ENCODE results near the gene COPS8. TPM values are rescaled to one million over a fixed set of nuclear protein-coding genes. Genes with fewer than 3 reads are reported as not detected.

Gene COPS8
- total and polyA plus RNA-seq, 2 donors (not counting 3 experiments of a cell fraction or from before 2014, with no cell fraction given): 73.6 to 80.7 TPM

DNA sequence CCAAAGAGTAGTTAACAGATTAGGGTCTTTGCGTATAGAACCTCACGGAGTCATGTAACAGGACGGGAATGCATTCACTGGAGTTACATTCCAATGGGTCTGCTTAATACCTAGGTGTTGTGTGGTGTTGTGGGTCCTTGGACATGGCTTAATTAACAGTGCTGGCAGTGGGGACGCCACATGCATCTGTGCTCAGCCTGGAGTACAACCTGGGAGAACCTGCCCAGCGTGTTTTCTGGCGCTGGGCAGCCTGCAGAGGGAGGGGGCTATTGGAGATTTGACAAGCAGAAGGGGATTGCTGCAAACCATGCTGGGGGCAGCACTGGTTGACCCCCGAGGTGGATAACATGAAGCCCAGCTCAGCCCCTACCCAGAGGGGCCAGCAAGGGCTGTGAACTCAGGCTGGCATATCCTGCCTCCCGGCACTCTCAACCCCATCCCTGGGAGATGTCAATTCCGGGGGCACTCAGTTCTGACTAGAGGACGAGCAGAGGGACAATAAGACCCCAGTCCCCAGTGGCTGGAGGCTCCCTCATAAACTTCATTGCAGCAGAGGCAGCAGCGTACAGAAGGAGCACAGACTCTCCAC is 29.3 kb upstream of the COPS8 start:
- no peak overlapping the region for H3K4me2 ChIP-seq (ENCODE audit: insufficient read depth, low read length)
- CTCF ChIA-PET: interaction anchor here (1.2 to 1.6 kb wide), 2 partner anchors 21 to 487 kb away, joined by 3 to 6 read pairs; partner anchors contain the start of gene ACKR3
- no peaks in the 10 kb centered on the region for H3K79me2 ChIP-seq (ENCODE audit: control insufficient read depth, insufficient read depth, low read length)
- peaks cover 7% of the 10 kb centered on the region for H3K4me1 ChIP-seq (ENCODE audit: control insufficient read depth, extremely low read depth, insufficient read depth, low read length)
- TF ChIP-seq POLR2AphosphoS5 (IDR thresholded peaks at IDR 0.05; ENCODE audit: insufficient read depth, low read depth, low read length): no peak
- TF ChIP-seq JUN (IDR thresholded peaks at IDR 0.05; ENCODE audit: borderline replicate concordance, insufficient read depth, insufficient read length, low read depth): no peak
- TF ChIP-seq EZH2 (IDR thresholded peaks at IDR 0.05; ENCODE audit: borderline replicate concordance, low read depth, low read length, severe bottlenecking): no peak
- no peak for TF ChIP-seq MYC (IDR thresholded peaks at IDR 0.05; ENCODE audit: low read depth, low read length)
- TF ChIP-seq, protein P1, sequence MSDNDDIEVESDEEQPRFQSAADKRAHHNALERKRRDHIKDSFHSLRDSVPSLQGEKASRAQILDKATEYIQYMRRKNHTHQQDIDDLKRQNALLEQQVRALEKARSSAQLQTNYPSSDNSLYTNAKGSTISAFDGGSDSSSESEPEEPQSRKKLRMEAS (IDR thresholded peaks at IDR 0.05; ENCODE audit: insufficient read depth, insufficient read length): no peak
- TF ChIP-seq, protein P2, sequence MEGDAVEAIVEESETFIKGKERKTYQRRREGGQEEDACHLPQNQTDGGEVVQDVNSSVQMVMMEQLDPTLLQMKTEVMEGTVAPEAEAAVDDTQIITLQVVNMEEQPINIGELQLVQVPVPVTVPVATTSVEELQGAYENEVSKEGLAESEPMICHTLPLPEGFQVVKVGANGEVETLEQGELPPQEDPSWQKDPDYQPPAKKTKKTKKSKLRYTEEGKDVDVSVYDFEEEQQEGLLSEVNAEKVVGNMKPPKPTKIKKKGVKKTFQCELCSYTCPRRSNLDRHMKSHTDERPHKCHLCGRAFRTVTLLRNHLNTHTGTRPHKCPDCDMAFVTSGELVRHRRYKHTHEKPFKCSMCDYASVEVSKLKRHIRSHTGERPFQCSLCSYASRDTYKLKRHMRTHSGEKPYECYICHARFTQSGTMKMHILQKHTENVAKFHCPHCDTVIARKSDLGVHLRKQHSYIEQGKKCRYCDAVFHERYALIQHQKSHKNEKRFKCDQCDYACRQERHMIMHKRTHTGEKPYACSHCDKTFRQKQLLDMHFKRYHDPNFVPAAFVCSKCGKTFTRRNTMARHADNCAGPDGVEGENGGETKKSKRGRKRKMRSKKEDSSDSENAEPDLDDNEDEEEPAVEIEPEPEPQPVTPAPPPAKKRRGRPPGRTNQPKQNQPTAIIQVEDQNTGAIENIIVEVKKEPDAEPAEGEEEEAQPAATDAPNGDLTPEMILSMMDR (IDR thresholded peaks at IDR 0.05; ENCODE audit: extremely low read depth in 1 of 2, insufficient read depth in 1 of 2, low read depth in 1 of 2, low read length in 2 of 2): no peak
- TF ChIP-seq GATA2 (IDR thresholded peaks at IDR 0.05; ENCODE audit: insufficient read depth, insufficient read length, low read depth, low read length): no peak
- TF ChIP-seq FOS (IDR thresholded peaks at IDR 0.05; ENCODE audit: borderline replicate concordance, insufficient read depth, low read length): no peak
- TF ChIP-seq POLR2A (IDR thresholded peaks at IDR 0.05; ENCODE audit: low read depth, low read length): no peak
- H4K20me1 ChIP-seq (replicated peaks; ENCODE audit: control insufficient read depth, extremely low read depth, insufficient read depth, low read length): no peaks in the 10 kb centered on the region
- H3K36me3 ChIP-seq (ENCODE audit: control insufficient read depth in 2 of 2, extremely low read depth in 1 of 2, insufficient read depth in 2 of 2, low read length in 2 of 2): no peaks in the 10 kb centered on the region
- H3K9me3 ChIP-seq (replicated peaks; ENCODE audit: control insufficient read depth, insufficient read depth, low read length): no peaks in the 10 kb centered on the region
- H3K27me3 ChIP-seq (ENCODE audit: control insufficient read depth in 2 of 2, insufficient read depth in 2 of 2, low read length in 2 of 2): no peaks in the 10 kb centered on the region
- dilution Hi-C loops (cut with MboI; ENCODE audit: extremely low pct_ligation_motif_present, low sequenced_read_pairs) (no loop called here), intact Hi-C loops (cut with micrococcal nuclease) (no loop called here)
- H3K4me3 ChIP-seq (replicated peaks in 1 of 3; ENCODE audit: insufficient read depth in 1 of 3, low read depth in 1 of 3, low read length in 3 of 3): no peak overlapping the region
- POLR2A ChIA-PET: no interaction called here
- FAIRE-seq (no peak), DNase-seq (ENCODE audit: low read depth, low spot score) (no peak)
- H2AFZ ChIP-seq (ENCODE audit: low read depth, low read length): no peak overlapping the region
- H3K27ac ChIP-seq (ENCODE audit: insufficient read depth, low read depth, low read length): no peak overlapping the region
- BruUV-seq (replicated peaks): no TSS peak
- no peak overlapping the region for H3K9ac ChIP-seq (replicated peaks; ENCODE audit: extremely low read depth, insufficient read depth, low read length)
- no peaks in the 10 kb centered on the region for H3K9me1 ChIP-seq (replicated peaks; ENCODE audit: control insufficient read depth, extremely low read depth, insufficient read depth, low read length)
